Activated naive CD8-positive, alpha-beta T cell treated with anti-CD3 and anti-CD28 coated beads, Interleukin-2, amount 50 U/mL, for 24 hours (primary cell): Measurements from ENCODE around the gene TP53TG5.

ENCODE experiments used
- ATAC-seq: fragments of 150-1000 bp; cut with Tn5 transposase; one replicate; pipeline ENCODE4 v1.10.0; 2021
- DNase-seq: peaks from one replicate; pipeline ENCODE4 v3.0.0; 2021
- H3K27ac Mint-ChIP-seq: one replicate; pipeline ENCODE4 v1.8.0; 2021; ENCODE audit warnings: mild to moderate bottlenecking, mixed read lengths
- H3K27me3 Mint-ChIP-seq: one replicate; pipeline ENCODE4 v1.8.0; 2021; ENCODE audit warnings: mixed read lengths
- H3K36me3 Mint-ChIP-seq: one replicate; pipeline ENCODE4 v1.8.0; 2021; ENCODE audit warnings: low read depth, mixed read lengths
- H3K4me1 Mint-ChIP-seq: one replicate; pipeline ENCODE4 v1.8.0; 2021; ENCODE audit warnings: mixed read lengths
- H3K4me3 Mint-ChIP-seq: one replicate; pipeline ENCODE4 v1.8.0; 2021; ENCODE audit warnings: mild to moderate bottlenecking, moderate library complexity, mixed read lengths
- H3K9me3 Mint-ChIP-seq: one replicate; pipeline ENCODE4 v1.8.0; 2021; ENCODE audit warnings: mixed read lengths

The TP53TG5 gene

GRCh38 chr20:45339799-45340198 is 38.3 kb downstream of the TP53TG5 start:
- H3K4me1 Mint-ChIP-seq: peaks cover 27% of the 10 kb centered on the region
- peaks cover 39% of the 10 kb centered on the region for H3K36me3 Mint-ChIP-seq
- no peak for DNase-seq
- H3K9me3 Mint-ChIP-seq: no peaks in the 10 kb centered on the region
- no peak overlapping the region for H3K27ac Mint-ChIP-seq
- no peaks in the 10 kb centered on the region for H3K27me3 Mint-ChIP-seq
- H3K4me3 Mint-ChIP-seq: no peak overlapping the region
- no peak for ATAC-seq

GRCh38 chr20:45339084-45339483 is 39.0 kb downstream of the TP53TG5 start:
- no peaks in the 10 kb centered on the region for H3K27me3 Mint-ChIP-seq
- peaks cover 35% of the 10 kb centered on the region for H3K36me3 Mint-ChIP-seq
- no peak overlapping the region for H3K27ac Mint-ChIP-seq

GRCh38 chr20:45338121-45339030 is 39.7 kb downstream of the TP53TG5 start:
- no peak for ATAC-seq
- H3K4me1 Mint-ChIP-seq: peaks cover 15% of the 10 kb centered on the region
- no peaks in the 10 kb centered on the region for H3K27me3 Mint-ChIP-seq

More at GRCh38 chr20:45339084-45339483, 39.0 kb downstream of the TP53TG5 start:
- no peak for DNase-seq
- Mint-ChIP-seq H3K9me3 (no peaks in the 10 kb centered on the region), H3K4me1 (peaks cover 20% of the 10 kb centered on the region), H3K4me3 (no peak overlapping the region)
- no peak for ATAC-seq

GRCh38 chr20:45337367-45338120 is 40.6 kb downstream of the TP53TG5 start:
- DNase-seq (no peak), ATAC-seq (no peak)
- Mint-ChIP-seq H3K9me3 (no peaks in the 10 kb centered on the region), H3K4me3 (no peak overlapping the region), H3K4me1 (peaks cover 7% of the 10 kb centered on the region), H3K27me3 (no peaks in the 10 kb centered on the region), H3K36me3 (peaks cover 35% of the 10 kb centered on the region), H3K27ac (no peak overlapping the region)

More at GRCh38 chr20:45338121-45339030, 39.7 kb downstream of the TP53TG5 start:
- no peak for DNase-seq
- Mint-ChIP-seq H3K4me3 (no peak overlapping the region), H3K27ac (no peak overlapping the region), H3K9me3 (no peaks in the 10 kb centered on the region), H3K36me3 (peaks cover 31% of the 10 kb centered on the region)

GRCh38 chr20:45336530-45337366 is 41.4 kb downstream of the TP53TG5 start:
- no peak for DNase-seq
- peaks cover 35% of the 10 kb centered on the region for H3K36me3 Mint-ChIP-seq
- H3K27ac Mint-ChIP-seq: no peak overlapping the region
- no peak for ATAC-seq
- H3K27me3 Mint-ChIP-seq: no peaks in the 10 kb centered on the region
- peaks cover 3% of the 10 kb centered on the region for H3K4me1 Mint-ChIP-seq
- H3K4me3 Mint-ChIP-seq: no peak overlapping the region
- no peaks in the 10 kb centered on the region for H3K9me3 Mint-ChIP-seq

GRCh38 chr20:45330476-45330875 is 47.6 kb downstream of the TP53TG5 start:
- no peak overlapping the region for H3K27ac Mint-ChIP-seq
- H3K4me3 Mint-ChIP-seq: no peak overlapping the region
- ATAC-seq (no peak), DNase-seq (no peak)
- no peaks in the 10 kb centered on the region for H3K4me1 Mint-ChIP-seq
- H3K36me3 Mint-ChIP-seq: peaks cover 36% of the 10 kb centered on the region
- no peaks in the 10 kb centered on the region for H3K27me3 Mint-ChIP-seq
- H3K9me3 Mint-ChIP-seq: no peaks in the 10 kb centered on the region

- H3K4me3 Mint-ChIP-seq: no peak overlapping the region
- H3K4me1 Mint-ChIP-seq: no peaks in the 10 kb centered on the region
- no peak for ATAC-seq
- H3K27ac Mint-ChIP-seq: no peak overlapping the region
- no peaks in the 10 kb centered on the region for H3K27me3 Mint-ChIP-seq
- H3K36me3 Mint-ChIP-seq: peaks cover 37% of the 10 kb centered on the region
- H3K9me3 Mint-ChIP-seq: no peaks in the 10 kb centered on the region
- DNase-seq: no peak
Measured at GRCh38 chr20:45329497-45330319, 48.4 kb downstream of the TP53TG5 start.

- no peaks in the 10 kb centered on the region for H3K27me3 Mint-ChIP-seq
- no peaks in the 10 kb centered on the region for H3K4me1 Mint-ChIP-seq
- no peaks in the 10 kb centered on the region for H3K9me3 Mint-ChIP-seq
- no peak for DNase-seq
- H3K36me3 Mint-ChIP-seq: peaks cover 36% of the 10 kb centered on the region
- no peak overlapping the region for H3K27ac Mint-ChIP-seq
- H3K4me3 Mint-ChIP-seq: no peak overlapping the region
- no peak for ATAC-seq
Measured at GRCh38 chr20:45328451-45328850, 49.7 kb downstream of the TP53TG5 start.

GRCh38 chr20:45325371-45325770 is 52.8 kb downstream of the TP53TG5 start:
- H3K27me3 Mint-ChIP-seq: no peaks in the 10 kb centered on the region
- no peaks in the 10 kb centered on the region for H3K9me3 Mint-ChIP-seq
- H3K27ac Mint-ChIP-seq: no peak overlapping the region
- H3K4me1 Mint-ChIP-seq: peaks cover 21% of the 10 kb centered on the region
- DNase-seq: no peak
- ATAC-seq: no peak
- no peak overlapping the region for H3K4me3 Mint-ChIP-seq
- peaks cover 26% of the 10 kb centered on the region for H3K36me3 Mint-ChIP-seq

GRCh38 chr20:45323731-45324130 is 54.4 kb downstream of the TP53TG5 start:
- no peak overlapping the region for H3K4me3 Mint-ChIP-seq
- H3K36me3 Mint-ChIP-seq: peaks cover 17% of the 10 kb centered on the region
- ATAC-seq: no peak
- H3K27me3 Mint-ChIP-seq: no peaks in the 10 kb centered on the region
- H3K27ac Mint-ChIP-seq: no peak overlapping the region
- no peaks in the 10 kb centered on the region for H3K9me3 Mint-ChIP-seq
- peaks cover 35% of the 10 kb centered on the region for H3K4me1 Mint-ChIP-seq
- no peak for DNase-seq

GRCh38 chr20:45322952-45323383 is 55.2 kb downstream of the TP53TG5 start:
- H3K4me1 Mint-ChIP-seq: peaks cover 42% of the 10 kb centered on the region
- H3K9me3 Mint-ChIP-seq: no peaks in the 10 kb centered on the region
- H3K4me3 Mint-ChIP-seq: no peak overlapping the region
- DNase-seq (no peak), ATAC-seq (no peak)
- no peaks in the 10 kb centered on the region for H3K27me3 Mint-ChIP-seq
- no peak overlapping the region for H3K27ac Mint-ChIP-seq
- peaks cover 11% of the 10 kb centered on the region for H3K36me3 Mint-ChIP-seq
